MCF 10A (cell line): ENCODE results near the gene LRFN2. TPM values are rescaled to one million over a fixed set of nuclear protein-coding genes. Genes with fewer than 3 reads are reported as not detected.

Source experiments
- BruUV-seq: library from RNA; stranded (reverse); fragments of 400-500 nt; replicated peaks from 2 replicates; lab custom pipeline; 2021; lab: Mats Ljungman, UMichigan
- CTCF ChIA-PET: fragments of 300-600 bp; sonication (Branson Sonifier 250); formaldehyde crosslinking; extraction: SDS; loops from one replicate; lab custom pipeline; 2021; ENCODE audit warnings: antibody characterized with exemption, inconsistent platforms; lab: Yijun Ruan, JAX
- POLR2A ChIA-PET: fragments of 300-600, 350-650 bp; sonication (Branson Sonifier 250); formaldehyde crosslinking; extraction: SDS; loops from one replicate; lab custom pipeline; 2020; ENCODE audit warnings: antibody characterized with exemption, inconsistent platforms; lab: Yijun Ruan, JAX
- DNase-seq: peaks from one replicate; pipeline ENCODE4 v3.0.0-alpha.2; 2018; ENCODE audit not compliant: unreplicated experiment
- H3K27ac Mint-ChIP-seq: one replicate; pipeline ENCODE4 v1.8.0; 2022; ENCODE audit warnings: mild to moderate bottlenecking, low read depth, mixed read lengths; ENCODE audit not compliant: unreplicated experiment
- H3K27me3 Mint-ChIP-seq: one replicate; pipeline ENCODE4 v1.8.0; 2022; ENCODE audit warnings: mixed read lengths; ENCODE audit not compliant: insufficient read depth, unreplicated experiment
- H3K36me3 Mint-ChIP-seq: one replicate; pipeline ENCODE4 v1.8.0; 2022; ENCODE audit warnings: mild to moderate bottlenecking, moderate library complexity, mixed read lengths; ENCODE audit not compliant: insufficient read depth, unreplicated experiment
- H3K4me1 Mint-ChIP-seq: one replicate; pipeline ENCODE4 v1.8.0; 2022; ENCODE audit warnings: mixed read lengths; ENCODE audit not compliant: insufficient read depth, unreplicated experiment
- H3K4me3 Mint-ChIP-seq: one replicate; pipeline ENCODE4 v1.8.0; 2022; ENCODE audit warnings: mild to moderate bottlenecking, moderate library complexity, mixed read lengths; ENCODE audit not compliant: unreplicated experiment
- H3K9me3 Mint-ChIP-seq: one replicate; pipeline ENCODE4 v1.8.0; 2022; ENCODE audit warnings: mixed read lengths; ENCODE audit not compliant: unreplicated experiment
- CTCF ChIP-seq: fragments of 200-600 bp; IDR thresholded peaks from one replicate; pipeline ENCODE4 v1.8.0; 2022; ENCODE audit warnings: antibody characterized with exemption, mild to moderate bottlenecking; ENCODE audit not compliant: unreplicated experiment
- intact Hi-C: fragments of 100-400 bp; cut with micrococcal nuclease; formaldehyde crosslinking; loops from 2 replicates; pipeline ENCODE4 v1.14.1; 2022
- total RNA-seq: library from RNA; stranded (reverse); gene quantifications from 2 replicates; pipeline ENCODE4 v1.2.3, GENCODE V29; 2022

Gene LRFN2
- total RNA-seq, 1 experiment from 2014 or later, result not detected

DNA sequence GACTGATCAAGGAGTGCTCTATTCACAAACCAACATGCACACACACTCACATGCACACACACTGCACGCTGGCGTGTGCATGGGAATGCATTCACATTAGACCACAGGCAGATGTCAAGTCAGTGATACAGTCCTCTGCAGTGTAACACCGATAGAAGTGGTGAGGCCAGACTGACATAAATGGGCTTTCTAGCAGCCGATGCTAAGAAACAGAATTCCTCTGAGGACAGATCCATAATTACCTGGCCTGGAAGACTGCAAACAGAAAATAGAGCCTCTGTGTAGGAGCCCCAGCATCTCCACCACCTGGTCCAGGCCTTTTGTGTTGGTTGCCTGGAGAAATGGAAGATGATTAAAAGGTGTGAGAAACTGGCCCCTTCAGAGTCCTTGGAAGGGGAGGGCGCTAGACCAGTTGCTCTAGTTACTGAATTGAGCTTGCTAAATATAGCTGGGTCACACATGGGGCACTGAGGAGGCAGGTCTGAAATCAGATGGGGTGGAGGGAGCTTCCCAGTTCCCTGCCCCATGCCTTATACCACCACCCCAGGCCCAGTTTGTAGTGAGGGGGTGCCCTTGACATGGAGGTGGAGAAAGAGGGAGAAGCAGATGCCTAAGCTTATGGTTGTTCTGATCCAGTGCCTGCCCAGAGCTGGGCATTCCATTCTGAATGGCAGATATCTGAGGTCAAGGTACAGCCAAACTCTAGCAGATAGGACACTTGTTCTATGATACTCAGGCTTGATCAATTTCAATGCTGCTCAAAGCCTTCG is 233.8 kb downstream of the LRFN2 start:
- BruUV-seq, result no TSS peak
- H3K27me3 Mint-ChIP-seq, result no peaks in the 10 kb centered on the region
- H3K4me1 Mint-ChIP-seq, result no peaks in the 10 kb centered on the region
- H3K27ac Mint-ChIP-seq, result no peak overlapping the region
- DNase-seq, result no peak
- CTCF ChIA-PET, result no interaction called here
- POLR2A ChIA-PET, result no interaction called here
- no peaks in the 10 kb centered on the region for H3K9me3 Mint-ChIP-seq
- H3K4me3 Mint-ChIP-seq, result no peak overlapping the region
- TF ChIP-seq CTCF, result no peak
- no peaks in the 10 kb centered on the region for H3K36me3 Mint-ChIP-seq
- intact Hi-C loops, result no loop called here

DNA sequence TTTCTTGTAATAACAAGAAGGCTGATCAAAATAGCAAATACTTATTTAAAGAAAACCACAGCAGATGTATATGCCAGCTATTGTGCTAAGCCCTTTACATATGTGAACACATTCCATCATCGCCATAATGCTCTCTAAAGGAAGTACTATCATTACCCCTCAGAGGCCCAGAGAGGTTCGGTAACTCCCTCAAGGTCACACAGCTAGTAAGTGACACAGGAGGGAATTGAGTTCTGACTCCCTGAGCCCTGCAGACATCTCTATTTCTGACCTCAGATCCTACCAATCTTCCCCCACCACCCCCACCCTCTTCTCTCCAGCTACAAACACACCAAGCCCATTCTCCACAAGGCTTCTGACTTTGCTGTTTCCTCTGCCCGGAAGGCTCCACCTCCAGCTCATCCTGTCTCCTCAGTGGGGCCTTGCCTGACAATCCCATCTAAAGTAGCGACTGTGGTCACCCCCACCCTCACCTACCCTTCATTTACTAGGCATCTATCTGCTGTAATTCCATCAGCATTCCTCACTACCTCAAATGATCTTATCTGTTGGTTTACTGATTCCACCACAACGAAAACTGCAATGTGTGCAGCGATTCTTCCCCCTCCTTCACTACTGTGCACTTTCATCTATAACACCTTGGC is 234.5 kb downstream of the LRFN2 start:
- ChIA-PET POLR2A (no interaction called here), CTCF (interaction anchor here (0.6 kb wide), 1 partner anchor 1006 kb away, joined by 3 read pairs; no protein-coding TSS in a partner anchor)
- no TSS peak for BruUV-seq
- Mint-ChIP-seq H3K4me1 (no peaks in the 10 kb centered on the region), H3K27me3 (no peaks in the 10 kb centered on the region), H3K9me3 (no peaks in the 10 kb centered on the region), H3K36me3 (no peaks in the 10 kb centered on the region), H3K27ac (no peak overlapping the region), H3K4me3 (no peak overlapping the region)
- TF ChIP-seq CTCF, result no peak
- intact Hi-C loops, result no loop called here
- no peak for DNase-seq

- DNase-seq, result no peak
- BruUV-seq, result no TSS peak
- POLR2A ChIA-PET, result no interaction called here
- H3K27ac Mint-ChIP-seq, result no peak overlapping the region
- no peaks in the 10 kb centered on the region for H3K36me3 Mint-ChIP-seq
- CTCF ChIA-PET, result no interaction called here
- no peak overlapping the region for H3K4me3 Mint-ChIP-seq
- intact Hi-C loops, result no loop called here
- no peaks in the 10 kb centered on the region for H3K4me1 Mint-ChIP-seq
- TF ChIP-seq CTCF, result no peak
- no peaks in the 10 kb centered on the region for H3K27me3 Mint-ChIP-seq
- peaks cover 2% of the 10 kb centered on the region for H3K9me3 Mint-ChIP-seq
These were observed 235.2 kb downstream of the LRFN2 start for GRCh38 chr6:40352006-40352405.

- peaks cover 7% of the 10 kb centered on the region for H3K9me3 Mint-ChIP-seq
- CTCF ChIA-PET, result no interaction called here
- no peak for TF ChIP-seq CTCF
These were observed 236.4 kb downstream of the LRFN2 start for GRCh38 chr6:40350747-40351217.

More at GRCh38 chr6:40350747-40351217, 236.4 kb downstream of the LRFN2 start:
- no peaks in the 10 kb centered on the region for H3K36me3 Mint-ChIP-seq
- no peak overlapping the region for H3K27ac Mint-ChIP-seq
- POLR2A ChIA-PET, result no interaction called here
- no peak overlapping the region for H3K4me3 Mint-ChIP-seq
- no peaks in the 10 kb centered on the region for H3K27me3 Mint-ChIP-seq
- H3K4me1 Mint-ChIP-seq, result no peaks in the 10 kb centered on the region
- no TSS peak for BruUV-seq
- DNase-seq, result no peak
- intact Hi-C loops, result no loop called here
